ENCODE results near the gene LHX8.

- TF ChIP-seq CTCF (IDR thresholded peaks at IDR 0.05 in 8 of 11, conservative IDR thresholded peaks at IDR 0.05 in 3 of 11) (no peak), POLR2A (IDR thresholded peaks at IDR 0.05) (no peak)
Observed at GRCh38 chr1:75170981-75171380, 36.8 kb downstream of the LHX8 start.

All from spleen (tissue), 7 donors.